Stimulated activated CD8-positive, alpha-beta memory T cell treated with anti-CD3 and anti-CD28 coated beads, Interleukin-12 subunit alpha, Interleukin-12 subunit beta, amount 100 ng/mL, for 4 hours (primary cell): Measurements from ENCODE around the gene RANBP10.
"Not testable (repeated sequence)": the region's sequence is repeated elsewhere in the genome, so short reads cannot be mapped to it uniquely, and the experiment has no call there.

Source experiments
- DNase-seq: peaks from one replicate; pipeline ENCODE4 v3.0.0-alpha.2; 2020; ENCODE audit warnings: low read depth

Gene RANBP10

GRCh38 chr16:67713647-67714273, 92.6 kb downstream of the RANBP10 start:
- DNase-seq, result no peak

- DNase-seq, result no peak
Observed at GRCh38 chr16:67710607-67711006, 95.8 kb downstream of the RANBP10 start.

- no peak for DNase-seq
Observed at GRCh38 chr16:67709050-67709449, 97.3 kb downstream of the RANBP10 start.

GRCh38 chr16:67708368-67708771, 98.0 kb downstream of the RANBP10 start:
- DNase-seq, result no peak

- no peak for DNase-seq
Observed at GRCh38 chr16:67707790-67708189, 98.6 kb downstream of the RANBP10 start.

GRCh38 chr16:67707210-67707609, 99.2 kb downstream of the RANBP10 start:
- no peak for DNase-seq

- DNase-seq, result no peak
Observed at GRCh38 chr16:67704110-67704509, 102.2 kb downstream of the RANBP10 start.

- DNase-seq, result no peak
Observed at GRCh38 chr16:67703626-67704025, 102.7 kb downstream of the RANBP10 start.

- DNase-seq, result no peak
Observed at GRCh38 chr16:67702130-67702529, 104.2 kb downstream of the RANBP10 start.

GRCh38 chr16:67701420-67701819, 104.9 kb downstream of the RANBP10 start:
- no peak for DNase-seq

GRCh38 chr16:67699265-67699664, 107.1 kb downstream of the RANBP10 start:
- no peak for DNase-seq

- no peak for DNase-seq
Observed at GRCh38 chr16:67697422-67698185, 108.8 kb downstream of the RANBP10 start.

- DNase-seq, result no peak
Observed at GRCh38 chr16:67694611-67695010, 111.7 kb downstream of the RANBP10 start.

- DNase-seq, result not testable (repeated sequence)
Observed at GRCh38 chr16:67693517-67694285, 112.7 kb downstream of the RANBP10 start.

- DNase-seq, result no peak
Observed at GRCh38 chr16:67685388-67686112, 120.8 kb downstream of the RANBP10 start.

- no peak for DNase-seq
Observed at GRCh38 chr16:67683767-67684166, 122.6 kb downstream of the RANBP10 start.

GRCh38 chr16:67679935-67680897, 126.1 kb downstream of the RANBP10 start:
- DNase-seq, result no peak

GRCh38 chr16:67678354-67679023, 127.9 kb downstream of the RANBP10 start:
- DNase-seq, result no peak

- DNase-seq, result no peak
Observed at GRCh38 chr16:67677712-67678111, 128.6 kb downstream of the RANBP10 start.

GRCh38 chr16:67676939-67677338, 129.4 kb downstream of the RANBP10 start:
- DNase-seq, result no peak
